ENCODE measurements around the gene ASCC1. TPM values are rescaled to one million over a fixed set of nuclear protein-coding genes. Genes with fewer than 3 reads are reported as not detected.

The ASCC1 gene
- total and polyA plus RNA-seq, 2 experiments from 2014 or later, result 25.2 to 30.0 TPM

GRCh38 chr10:72204724-72205123 is 11.4 kb downstream of the ASCC1 start:
- Histone ChIP-seq H3K4me2 (ENCODE audit: unreplicated experiment) (no peak overlapping the region), H3K9me3 (ENCODE audit: low read depth) (no peaks in the 10 kb centered on the region), H3K36me3 (ENCODE audit: low read depth) (peaks cover 15% of the 10 kb centered on the region), H3K4me3 (no peak overlapping the region), H3K27ac (no peak overlapping the region), H3K4me1 (ENCODE audit: insufficient read depth) (no peaks in the 10 kb centered on the region), H3K9me2 (ENCODE audit: insufficient read depth) (no peaks in the 10 kb centered on the region), H3F3A (ENCODE audit: insufficient read depth) (no peaks in the 10 kb centered on the region), H3K9ac (no peak overlapping the region), H3K27me3 (replicated peaks; ENCODE audit: insufficient read depth) (no peaks in the 10 kb centered on the region), H2AFZ (no peak overlapping the region), H3K79me2 (ENCODE audit: insufficient read depth) (no peaks in the 10 kb centered on the region), H4K20me1 (ENCODE audit: insufficient read depth) (no peaks in the 10 kb centered on the region)
- TF ChIP-seq EZH2phosphoT487 (IDR thresholded peaks at IDR 0.05; ENCODE audit: insufficient read depth, low read depth) (no peak), EZH2 (IDR thresholded peaks at IDR 0.05; ENCODE audit: insufficient read depth, poor library complexity, severe bottlenecking) (no peak)
- WGBS, 2 experiments (ENCODE audit: low coverage in 1 of 2, low lambda C conversion rate in 2 of 2, missing lambda C conversion rate in 2 of 2), result 100% methylated on average over 1 of the region's 1 CpG
- no peak for DNase-seq
- in situ Hi-C loops (cut with MboI), result loop anchor here (25.0 kb wide), 1 partner anchor 267 kb away; no protein-coding TSS in a partner anchor

GRCh38 chr10:72204296-72204695 is 11.8 kb downstream of the ASCC1 start:
- no peaks in the 10 kb centered on the region for H3K79me2 ChIP-seq (ENCODE audit: insufficient read depth)
- H2AFZ ChIP-seq, result no peak overlapping the region
- H3F3A ChIP-seq (ENCODE audit: insufficient read depth), result no peaks in the 10 kb centered on the region
- in situ Hi-C loops (cut with MboI), result loop anchor here (25.0 kb wide), 1 partner anchor 267 kb away; no protein-coding TSS in a partner anchor
- no peaks in the 10 kb centered on the region for H3K27me3 ChIP-seq (replicated peaks; ENCODE audit: insufficient read depth)
- H3K9me2 ChIP-seq (ENCODE audit: insufficient read depth), result no peaks in the 10 kb centered on the region
- no peak overlapping the region for H3K9ac ChIP-seq
- H3K9me3 ChIP-seq (ENCODE audit: low read depth), result no peaks in the 10 kb centered on the region
- peaks cover 15% of the 10 kb centered on the region for H3K36me3 ChIP-seq (ENCODE audit: low read depth)
- H3K27ac ChIP-seq, result no peak overlapping the region
- no peaks in the 10 kb centered on the region for H4K20me1 ChIP-seq (ENCODE audit: insufficient read depth)
- no peak overlapping the region for H3K4me2 ChIP-seq (ENCODE audit: unreplicated experiment)
- DNase-seq, result no peak
- WGBS, 2 experiments (ENCODE audit: low coverage in 1 of 2, low lambda C conversion rate in 2 of 2, missing lambda C conversion rate in 2 of 2), result 84% methylated on average over 9 of the region's 9 CpGs
- TF ChIP-seq EZH2 (IDR thresholded peaks at IDR 0.05; ENCODE audit: insufficient read depth, poor library complexity, severe bottlenecking) (no peak), EZH2phosphoT487 (IDR thresholded peaks at IDR 0.05; ENCODE audit: insufficient read depth, low read depth) (no peak)
- no peak overlapping the region for H3K4me3 ChIP-seq
- no peaks in the 10 kb centered on the region for H3K4me1 ChIP-seq (ENCODE audit: insufficient read depth)

- Histone ChIP-seq H3K9ac (no peak overlapping the region), H3K27ac (no peak overlapping the region), H3K4me3 (no peak overlapping the region), H3K4me1 (ENCODE audit: insufficient read depth) (no peaks in the 10 kb centered on the region), H3K9me3 (ENCODE audit: low read depth) (no peaks in the 10 kb centered on the region), H3K79me2 (ENCODE audit: insufficient read depth) (no peaks in the 10 kb centered on the region), H3K36me3 (ENCODE audit: low read depth) (peaks cover 14% of the 10 kb centered on the region; the same call in 1 of the 2 replicates), H3K27me3 (replicated peaks; ENCODE audit: insufficient read depth) (no peaks in the 10 kb centered on the region), H3K4me2 (ENCODE audit: unreplicated experiment) (no peak overlapping the region), H4K20me1 (ENCODE audit: insufficient read depth) (no peaks in the 10 kb centered on the region), H2AFZ (no peak overlapping the region), H3K9me2 (ENCODE audit: insufficient read depth) (no peaks in the 10 kb centered on the region), H3F3A (ENCODE audit: insufficient read depth) (0 out of 2 replicates have a peak, but pooled peaks cover 4% of the 10 kb centered on the region)
- TF ChIP-seq EZH2phosphoT487 (IDR thresholded peaks at IDR 0.05; ENCODE audit: insufficient read depth, low read depth), result no peak
- no peak for TF ChIP-seq EZH2 (IDR thresholded peaks at IDR 0.05; ENCODE audit: insufficient read depth, poor library complexity, severe bottlenecking)
- DNase-seq, result no peak
- in situ Hi-C loops (cut with MboI), result loop anchor here (25.0 kb wide), 1 partner anchor 264 kb away; no protein-coding TSS in a partner anchor
- WGBS, 2 experiments (ENCODE audit: low coverage in 1 of 2, low lambda C conversion rate in 2 of 2, missing lambda C conversion rate in 2 of 2), result 89 to 92% methylated on average over 5 of the region's 5 CpGs
These were observed 14.8 kb downstream of the ASCC1 start for GRCh38 chr10:72201293-72201692.

- 97% methylated on average over 3 of the region's 3 CpGs for WGBS, 2 experiments (ENCODE audit: low coverage in 1 of 2, low lambda C conversion rate in 2 of 2, missing lambda C conversion rate in 2 of 2)
- TF ChIP-seq EZH2phosphoT487 (IDR thresholded peaks at IDR 0.05; ENCODE audit: insufficient read depth, low read depth), result no peak
- TF ChIP-seq EZH2 (IDR thresholded peaks at IDR 0.05; ENCODE audit: insufficient read depth, poor library complexity, severe bottlenecking), result no peak
- Histone ChIP-seq H3K79me2 (ENCODE audit: insufficient read depth) (no peaks in the 10 kb centered on the region), H3K4me3 (no peak overlapping the region), H3K9me2 (ENCODE audit: insufficient read depth) (no peaks in the 10 kb centered on the region), H3K4me2 (ENCODE audit: unreplicated experiment) (no peak overlapping the region), H3K4me1 (ENCODE audit: insufficient read depth) (no peaks in the 10 kb centered on the region), H3K27me3 (replicated peaks; ENCODE audit: insufficient read depth) (no peaks in the 10 kb centered on the region), H4K20me1 (ENCODE audit: insufficient read depth) (no peaks in the 10 kb centered on the region), H3K27ac (no peak overlapping the region), H3F3A (ENCODE audit: insufficient read depth) (0 out of 2 replicates have a peak, but pooled peaks cover 4% of the 10 kb centered on the region), H2AFZ (no peak overlapping the region), H3K9me3 (ENCODE audit: low read depth) (no peaks in the 10 kb centered on the region), H3K9ac (no peak overlapping the region), H3K36me3 (ENCODE audit: low read depth) (peaks cover 17% of the 10 kb centered on the region; the same call in 1 of the 2 replicates)
- DNase-seq, result no peak
- in situ Hi-C loops (cut with MboI), result loop anchor here (25.0 kb wide), 1 partner anchor 264 kb away; no protein-coding TSS in a partner anchor
These were observed 15.2 kb downstream of the ASCC1 start for GRCh38 chr10:72200883-72201282.

Data from GM23248 (cell line).